Fibroblast of skin of scalp (primary cell): ENCODE results near the gene WDR77.

Experiments
- DNase-seq: peaks from one replicate; pipeline ENCODE4 v3.0.0-alpha.2; 2013

Gene WDR77

GRCh38 chr1:111468717-111469100 is 19.7 kb upstream of the WDR77 start:
- no peak for DNase-seq

- DNase-seq, result no peak
Observed at GRCh38 chr1:111467865-111468716, 19.0 kb upstream of the WDR77 start.

GRCh38 chr1:111466480-111466879 is 17.4 kb upstream of the WDR77 start:
- no peak for DNase-seq

- no peak for DNase-seq
Observed at GRCh38 chr1:111465754-111466153, 16.7 kb upstream of the WDR77 start.

GRCh38 chr1:111463029-111463683 is 14.1 kb upstream of the WDR77 start:
- peak; percentile 18 for DNase-seq

- no peak for DNase-seq
Observed at GRCh38 chr1:111462370-111463028, 13.4 kb upstream of the WDR77 start.

GRCh38 chr1:111461765-111462164 is 12.7 kb upstream of the WDR77 start:
- no peak for DNase-seq

GRCh38 chr1:111455642-111456031 is 6.6 kb upstream of the WDR77 start:
- no peak for DNase-seq

GRCh38 chr1:111454859-111455641 is 6.0 kb upstream of the WDR77 start:
- DNase-seq, result no peak

- DNase-seq, result no peak
Observed at GRCh38 chr1:111453706-111454105, 4.7 kb upstream of the WDR77 start.

GRCh38 chr1:111452581-111452980 is 3.5 kb upstream of the WDR77 start:
- DNase-seq, result no peak

GRCh38 chr1:111450185-111450584 is 1.1 kb upstream of the WDR77 start:
- no peak for DNase-seq

- no peak for DNase-seq
Observed at GRCh38 chr1:111449703-111450017, 604 bp upstream of the WDR77 start.

- no peak for DNase-seq
Observed at GRCh38 chr1:111448482-111448917, 556 bp downstream of the WDR77 start.

GRCh38 chr1:111446967-111447892 is 1.8 kb downstream of the WDR77 start:
- DNase-seq, result no peak

GRCh38 chr1:111446546-111446945 is 2.5 kb downstream of the WDR77 start:
- DNase-seq, result no peak

GRCh38 chr1:111444031-111444430 is 5.0 kb downstream of the WDR77 start:
- no peak for DNase-seq

GRCh38 chr1:111442457-111442856 is 6.6 kb downstream of the WDR77 start:
- DNase-seq, result no peak

- DNase-seq, result peak; percentile 6
Observed at GRCh38 chr1:111441573-111442192, 7.4 kb downstream of the WDR77 start.

- no peak for DNase-seq
Observed at GRCh38 chr1:111439461-111440351, 9.3 kb downstream of the WDR77 start.
